HG03066 (cell line): ENCODE data around the gene C19orf85.

Experiments used
- ATAC-seq: cut with Tn5 transposase; IDR thresholded peaks from one replicate; pipeline ENCODE4 v1.9.1; 2021; ENCODE audit warnings: low read depth; ENCODE audit not compliant: unreplicated experiment

C19orf85 gene

DNA sequence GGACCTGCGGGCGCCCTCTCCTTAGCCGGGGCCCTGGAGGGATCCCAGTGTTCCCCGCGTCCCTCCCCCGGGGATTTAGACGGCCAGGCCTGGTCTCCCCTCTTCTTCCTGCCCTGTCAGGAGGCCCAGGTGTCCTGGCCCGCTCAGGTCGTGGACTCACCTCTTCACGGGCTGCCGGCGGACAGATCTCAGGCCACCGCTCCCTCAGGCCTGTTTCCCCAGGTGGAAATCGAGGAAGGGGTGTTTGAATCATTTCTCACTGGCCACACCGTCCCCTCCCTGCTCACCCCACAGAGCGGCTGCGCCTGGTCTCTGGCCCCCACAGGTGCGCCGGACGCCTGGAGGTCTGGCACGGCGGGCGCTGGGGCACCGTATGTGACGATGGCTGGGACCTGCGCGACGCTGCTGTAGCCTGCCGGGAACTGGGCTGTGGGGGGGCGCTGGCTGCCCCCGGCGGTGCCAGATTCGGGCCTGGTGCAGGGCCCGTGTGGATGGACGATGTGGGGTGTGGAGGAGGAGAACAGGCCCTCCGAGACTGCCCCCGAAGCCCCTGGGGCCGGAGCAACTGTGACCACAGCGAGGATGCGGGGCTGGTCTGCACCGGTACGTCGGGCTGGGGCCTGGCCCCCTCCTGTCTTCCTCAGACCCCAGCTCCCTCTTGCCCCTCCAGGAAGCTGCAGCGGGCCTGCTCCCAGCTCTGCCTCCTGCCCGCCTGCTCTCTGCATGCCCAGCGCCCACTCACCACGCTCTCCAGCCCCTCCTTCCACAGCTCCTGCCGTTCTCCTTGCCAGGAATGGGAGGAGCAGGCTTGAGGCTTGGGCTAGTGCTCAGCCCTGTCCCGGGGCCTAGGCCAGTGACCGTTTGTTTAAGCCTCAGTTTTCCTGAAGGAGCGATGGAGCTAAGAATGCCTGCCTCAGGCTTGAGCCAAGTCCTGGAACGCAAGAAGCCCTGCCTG, 26.2 kb upstream of the C19orf85 start:
- no peak for ATAC-seq

DNA sequence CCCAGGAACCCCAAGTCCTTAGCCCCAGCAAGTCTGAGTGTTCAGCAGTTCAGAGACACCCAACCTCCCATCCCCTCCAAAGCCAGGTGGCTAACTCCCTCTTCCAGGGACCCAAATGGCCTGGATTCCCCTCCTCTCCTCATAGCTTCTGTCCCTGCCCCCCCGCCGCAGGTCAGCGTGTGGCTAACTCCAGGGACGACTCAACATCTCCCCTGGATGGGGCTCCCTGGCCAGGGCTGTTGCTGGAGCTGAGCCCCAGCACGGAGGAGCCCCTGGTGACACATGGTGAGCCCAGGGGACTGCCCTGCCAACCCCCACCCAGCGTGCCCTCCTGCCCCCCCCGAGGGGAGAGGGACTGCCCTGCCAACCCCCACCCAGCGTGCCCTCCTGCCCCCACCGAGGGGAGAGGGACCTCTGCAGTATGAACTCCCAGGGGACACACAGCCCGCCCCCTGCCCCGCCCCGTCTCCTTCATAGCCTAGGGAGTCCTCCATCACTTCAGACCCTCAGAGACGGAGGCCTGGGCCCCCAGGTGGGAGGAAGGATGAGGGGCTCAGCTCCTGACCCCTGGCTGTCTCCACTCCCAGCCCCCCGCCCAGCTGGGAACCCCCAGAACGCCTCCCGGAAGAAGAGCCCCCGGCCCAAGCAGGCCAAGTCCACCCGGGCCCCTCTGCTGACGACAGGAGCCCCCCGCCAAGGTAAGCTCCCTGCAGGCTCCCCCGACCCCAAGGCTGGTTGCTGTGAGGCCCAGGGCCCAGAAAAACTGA, 25.3 kb upstream of the C19orf85 start:
- ATAC-seq = no peak

DNA sequence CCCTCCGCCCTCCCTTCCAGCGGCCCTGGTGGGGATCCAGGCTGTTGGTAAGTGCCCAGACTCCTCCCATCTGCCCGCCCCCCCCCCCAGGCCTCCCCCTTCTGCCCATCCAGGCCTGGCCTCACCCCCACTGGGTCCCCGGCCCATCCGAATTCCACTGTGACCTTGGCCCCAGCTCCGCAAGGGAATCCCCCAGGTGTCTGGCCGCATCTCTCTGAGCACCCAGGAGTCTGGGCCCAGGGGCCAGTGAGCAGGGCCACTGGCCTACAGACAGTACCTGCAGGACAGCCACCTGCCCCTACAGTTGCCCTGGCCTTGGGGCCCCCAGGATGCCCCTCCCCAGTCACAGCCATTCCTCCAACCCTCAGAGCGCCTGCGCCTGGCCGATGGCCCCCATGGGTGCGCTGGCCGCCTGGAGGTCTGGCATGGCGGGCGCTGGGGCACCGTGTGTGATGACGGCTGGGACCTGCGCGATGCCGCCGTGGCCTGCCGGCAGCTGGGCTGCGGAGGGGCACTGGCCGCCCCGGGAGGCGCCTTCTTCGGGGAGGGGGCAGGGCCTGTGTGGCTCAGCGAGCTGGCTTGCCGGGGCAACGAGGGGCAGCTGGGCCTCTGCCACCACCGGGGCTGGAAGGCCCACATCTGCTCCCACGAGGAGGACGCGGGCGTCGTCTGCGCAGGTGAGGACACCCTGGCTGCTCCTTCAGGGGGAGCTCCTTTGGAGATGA, 24.6 kb upstream of the C19orf85 start:
- ATAC-seq = no peak

DNA sequence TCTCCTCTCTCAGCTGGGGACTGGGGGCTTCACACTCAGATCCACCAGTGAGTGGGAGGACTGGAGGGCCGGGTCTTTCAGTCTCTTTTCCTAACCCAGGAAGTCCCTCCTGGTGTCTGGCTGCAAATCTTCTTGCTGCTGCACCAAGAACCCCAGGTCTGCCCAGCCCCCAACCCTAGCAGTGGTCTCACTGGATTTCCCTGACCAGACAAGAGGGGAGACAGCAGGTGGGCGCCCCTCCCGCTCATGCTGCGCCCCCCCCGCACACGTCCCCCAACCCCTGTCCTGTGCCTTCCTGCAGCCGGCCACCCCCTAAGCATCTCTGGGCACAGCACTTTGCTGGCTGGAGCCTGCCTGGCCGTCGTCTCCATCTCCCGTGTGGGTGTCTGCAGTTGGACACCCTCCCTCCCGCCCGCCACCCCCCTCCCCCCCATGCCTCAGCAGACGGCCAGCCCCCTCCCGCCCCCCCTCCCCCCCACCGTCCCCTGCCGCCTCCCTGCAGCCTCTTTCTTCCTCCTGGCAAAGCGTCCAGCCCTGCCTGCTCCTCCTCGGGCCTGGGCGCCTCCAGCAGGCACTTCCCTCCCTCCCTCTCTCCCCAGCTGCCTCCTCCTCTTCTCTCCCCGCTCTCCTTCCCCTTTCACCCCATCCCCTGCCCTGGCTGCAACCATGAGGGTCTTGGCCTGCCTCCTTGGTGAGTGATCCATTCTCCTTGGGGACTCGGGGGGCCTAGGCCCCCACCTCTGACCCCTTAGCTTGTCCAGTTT, 23.6 kb upstream of the C19orf85 start, which contains the start of gene SSC5D:
TSS of gene SSC5D (plus strand) at position 513 of the 764 bp plus-strand sequence. CDS start at position 667, 154 bp downstream.
- no peak for ATAC-seq

DNA sequence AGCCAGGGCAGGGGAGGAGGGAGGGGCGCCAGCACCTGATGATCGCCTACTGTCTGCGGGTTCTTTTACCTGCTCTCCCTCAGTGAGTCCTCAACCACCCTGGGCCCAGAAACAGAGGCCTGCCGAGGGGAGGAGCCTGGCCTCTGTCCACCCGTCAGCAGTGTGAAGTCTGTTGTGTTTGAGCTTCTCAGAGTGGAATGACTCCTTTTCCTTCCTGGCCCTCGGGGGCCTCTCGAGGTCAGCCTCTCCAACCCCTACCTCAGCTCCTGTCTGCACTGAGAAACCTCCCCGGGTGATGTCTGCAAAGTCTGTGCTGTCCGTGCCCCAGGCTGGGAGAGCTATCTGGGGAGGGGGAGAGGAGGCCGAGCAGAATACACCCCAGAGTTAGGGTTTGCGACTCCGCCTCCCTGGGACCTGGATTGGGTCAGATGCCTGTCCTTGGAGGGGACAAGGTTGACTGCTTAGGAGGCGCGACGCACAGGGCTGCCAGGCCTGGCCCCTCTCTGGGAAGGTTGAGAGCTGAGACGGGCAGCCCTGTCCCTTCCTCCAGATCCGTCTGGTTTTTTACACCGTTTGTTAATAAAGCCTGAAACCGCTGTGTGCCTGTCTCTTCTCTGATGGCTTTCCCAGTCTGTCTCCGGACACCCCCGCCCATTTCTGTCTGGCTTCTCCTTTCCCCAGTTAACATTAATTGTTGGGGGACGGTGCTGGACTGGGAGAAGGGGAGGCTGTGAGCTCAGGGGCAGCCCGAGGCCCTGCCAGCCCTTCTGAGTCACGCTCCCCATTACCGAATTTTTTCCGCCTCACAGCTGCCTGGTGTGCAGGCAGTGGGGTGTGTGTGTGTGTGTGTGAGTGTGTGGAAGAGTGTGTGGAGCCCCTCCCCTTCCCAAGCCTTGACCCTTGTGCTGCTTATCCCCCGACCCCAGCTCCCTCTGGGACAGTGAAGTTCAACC, 22.7 kb upstream of the C19orf85 start:
- ATAC-seq = no peak

DNA sequence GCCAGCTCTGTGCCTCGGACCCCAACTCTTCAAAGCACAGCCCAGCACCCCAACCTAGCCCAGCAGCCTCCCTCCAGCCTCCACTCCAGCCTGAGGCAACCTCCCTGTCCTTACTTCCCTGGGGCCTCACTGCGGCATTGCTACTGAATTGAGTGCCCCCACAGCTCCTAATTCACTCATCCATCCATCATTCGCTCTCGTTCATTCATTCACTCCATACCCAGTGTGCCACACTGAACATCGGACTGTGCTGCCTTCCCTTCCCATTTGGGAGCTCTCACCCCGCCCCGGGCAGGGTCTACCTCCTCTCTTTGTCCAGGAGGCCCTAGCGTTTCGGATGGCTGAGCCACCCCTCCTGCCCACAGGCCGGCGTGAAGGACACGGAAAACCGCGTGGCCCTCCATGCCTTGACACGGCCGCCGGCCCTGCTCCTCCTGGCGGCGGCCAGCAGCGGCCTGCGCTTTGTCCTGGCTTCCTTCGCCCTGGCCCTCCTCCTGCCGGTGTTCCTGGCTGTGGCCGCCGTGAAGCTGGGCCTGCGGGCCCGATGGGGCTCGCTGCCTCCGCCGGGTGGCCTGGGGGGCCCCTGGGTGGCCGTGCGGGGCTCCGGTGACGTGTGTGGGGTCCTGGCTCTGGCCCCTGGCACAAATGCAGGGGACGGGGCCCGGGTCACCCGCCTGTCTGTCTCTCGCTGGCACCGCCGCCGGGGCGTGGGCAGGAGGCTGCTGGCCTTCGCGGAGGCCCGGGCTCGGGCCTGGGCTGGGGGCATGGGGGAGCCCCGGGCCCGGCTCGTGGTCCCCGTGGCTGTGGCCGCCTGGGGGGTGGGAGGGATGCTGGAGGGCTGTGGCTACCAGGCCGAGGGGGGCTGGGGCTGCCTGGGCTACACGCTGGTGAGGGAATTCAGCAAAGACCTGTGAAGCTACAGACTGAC, 21.8 kb upstream of the C19orf85 start:
- no peak for ATAC-seq

DNA sequence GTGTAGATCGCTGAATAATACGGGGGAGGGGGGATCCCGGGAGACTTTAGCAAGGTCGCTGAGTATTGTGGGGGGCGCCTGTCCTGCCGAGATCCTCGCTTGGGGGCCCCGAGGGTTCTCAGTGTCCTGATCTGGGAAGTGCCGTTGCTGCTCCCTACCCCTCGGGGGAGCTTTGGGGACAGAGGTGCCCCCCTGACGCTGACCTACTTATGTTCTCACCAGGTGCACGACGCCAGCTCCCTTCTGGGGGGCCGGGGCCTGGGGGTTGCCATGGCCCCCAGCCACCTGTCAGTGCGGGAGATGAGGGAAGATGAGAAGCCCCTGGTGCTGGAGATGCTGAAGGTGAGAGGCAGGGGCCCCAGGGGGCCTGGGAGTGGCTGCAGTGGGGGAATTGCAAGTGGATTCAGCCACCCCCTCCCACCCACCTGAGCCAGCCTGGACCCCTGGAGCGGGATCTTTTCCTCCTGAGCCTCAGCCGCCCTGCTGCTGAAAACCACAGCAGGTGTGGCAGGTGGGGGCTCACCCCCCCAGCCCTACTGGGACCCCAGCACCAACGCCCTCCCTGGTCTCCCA, 21.0 kb upstream of the C19orf85 start:
- no peak for ATAC-seq

DNA sequence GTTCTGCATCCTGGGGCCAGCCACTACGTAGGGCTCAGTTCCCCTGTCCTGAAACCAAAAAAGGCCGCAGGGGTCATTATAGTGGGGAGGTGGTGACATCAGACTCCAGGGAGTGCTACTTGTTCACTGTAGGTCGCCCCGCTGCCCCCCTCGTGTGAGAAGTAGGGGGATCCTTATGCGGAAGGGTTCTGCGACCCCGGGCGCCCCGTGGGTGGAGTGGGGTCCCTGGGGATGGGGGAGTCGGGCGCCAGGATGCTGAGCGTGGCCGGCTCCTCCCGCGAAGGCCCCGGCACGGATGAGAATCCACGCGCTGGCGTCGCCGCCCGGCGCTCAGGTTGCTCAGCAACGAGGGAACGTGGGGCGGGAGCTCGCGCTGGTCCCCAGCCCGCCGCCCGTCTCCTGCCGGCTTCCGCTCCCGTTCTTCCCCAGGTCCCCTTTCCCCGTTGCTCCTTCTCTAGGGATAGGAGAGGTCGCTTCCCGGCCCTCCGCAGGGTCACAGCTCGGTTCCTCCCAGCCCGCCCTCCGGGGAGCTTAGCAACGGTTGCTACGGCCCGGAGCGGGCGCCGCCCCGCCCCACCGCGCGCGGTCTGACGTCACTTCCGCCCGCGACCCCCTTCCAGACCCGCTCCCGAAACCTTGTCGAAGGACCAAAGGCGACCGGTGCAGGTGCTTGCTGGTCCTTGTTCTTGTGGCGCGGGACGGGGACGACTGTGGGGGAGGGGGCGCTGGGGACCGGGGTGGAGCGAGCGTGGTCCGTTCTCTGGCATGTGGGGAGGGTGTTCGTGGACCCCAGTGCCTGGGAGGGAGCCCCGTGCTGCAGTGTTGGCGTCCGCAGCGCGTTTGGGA, 20.3 kb upstream of the C19orf85 start, which contains the start of gene NAT14:
TSS of gene NAT14 (plus strand) at position 596 of the 846 bp plus-strand sequence. CDS start 521 bp downstream, outside the sequence.
- ATAC-seq = peak; percentile 50

DNA sequence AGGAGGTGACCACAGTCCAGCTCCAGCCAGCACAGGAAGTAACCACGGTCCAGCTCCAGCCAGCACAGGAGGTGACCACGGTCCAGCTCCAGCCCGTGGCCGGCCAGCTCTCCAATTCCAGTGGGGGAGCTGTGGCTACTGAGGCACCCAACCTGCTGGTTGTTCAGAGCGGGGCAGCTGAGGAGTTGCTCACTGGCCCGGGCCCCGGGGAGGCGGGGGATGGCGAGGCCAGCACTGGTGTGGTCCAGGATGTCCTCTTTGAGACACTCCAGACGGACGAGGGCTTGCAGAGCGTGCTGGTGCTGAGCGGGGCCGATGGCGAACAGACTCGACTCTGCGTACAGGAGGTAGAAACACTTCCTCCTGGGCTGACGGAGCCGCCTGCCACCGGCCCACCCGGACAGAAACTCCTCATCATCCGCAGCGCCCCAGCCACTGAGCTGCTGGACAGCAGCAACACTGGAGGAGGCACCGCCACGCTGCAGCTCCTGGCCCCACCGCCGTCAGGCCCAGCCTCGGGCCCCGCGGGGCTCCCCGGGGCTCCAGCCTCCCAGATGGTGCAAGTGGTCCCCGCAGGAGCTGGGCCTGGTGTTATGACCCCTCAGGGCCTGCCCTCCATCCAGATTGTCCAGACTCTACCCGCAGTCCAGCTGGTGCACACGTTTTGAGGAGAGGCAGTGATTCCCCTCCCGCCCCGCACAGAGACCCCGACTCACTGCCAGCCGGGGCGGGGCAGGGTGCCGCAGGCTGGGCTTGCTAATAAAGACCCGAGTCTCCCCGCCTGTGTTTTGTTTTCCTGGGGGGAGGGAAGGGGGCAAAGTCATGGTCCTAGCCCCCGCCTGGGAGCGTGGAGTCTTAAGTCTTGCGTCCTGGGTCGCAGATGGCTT, 19.4 kb upstream of the C19orf85 start:
- ATAC-seq = no peak

DNA sequence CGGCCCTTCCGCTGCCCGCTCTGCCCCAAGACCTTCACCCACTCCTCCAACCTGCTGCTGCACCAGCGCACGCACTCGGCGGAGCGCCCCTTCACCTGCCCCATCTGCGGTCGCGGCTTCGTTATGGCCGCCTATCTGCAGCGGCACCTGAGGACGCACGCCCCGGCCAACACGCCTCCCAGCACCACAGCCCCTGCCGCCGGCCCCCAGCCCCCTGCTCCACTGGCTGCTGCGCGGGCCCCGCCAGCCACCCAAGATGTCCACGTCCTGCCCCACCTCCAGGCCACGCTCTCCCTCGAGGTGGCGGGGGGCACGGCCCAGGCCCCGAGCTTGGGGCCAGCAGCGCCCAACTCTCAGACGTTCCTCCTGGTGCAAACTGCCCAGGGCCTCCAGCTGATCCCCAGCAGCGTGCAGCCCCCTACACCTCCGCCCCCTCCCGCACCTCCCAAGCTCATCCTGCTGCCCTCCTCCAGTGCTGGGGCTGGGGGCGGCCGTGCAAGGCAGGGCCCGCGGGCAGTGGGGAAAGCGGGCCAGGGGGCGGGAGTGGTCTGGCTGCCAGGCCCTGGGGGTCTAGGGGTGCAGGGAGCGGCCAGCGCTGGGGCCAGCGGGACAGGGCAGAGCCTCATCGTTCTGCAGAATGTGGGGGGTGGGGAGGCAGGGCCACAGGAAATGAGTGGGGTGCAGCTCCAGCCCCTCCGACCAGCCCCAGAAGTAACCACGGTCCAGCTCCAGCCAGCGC, 18.6 kb upstream of the C19orf85 start:
- ATAC-seq = no peak

DNA sequence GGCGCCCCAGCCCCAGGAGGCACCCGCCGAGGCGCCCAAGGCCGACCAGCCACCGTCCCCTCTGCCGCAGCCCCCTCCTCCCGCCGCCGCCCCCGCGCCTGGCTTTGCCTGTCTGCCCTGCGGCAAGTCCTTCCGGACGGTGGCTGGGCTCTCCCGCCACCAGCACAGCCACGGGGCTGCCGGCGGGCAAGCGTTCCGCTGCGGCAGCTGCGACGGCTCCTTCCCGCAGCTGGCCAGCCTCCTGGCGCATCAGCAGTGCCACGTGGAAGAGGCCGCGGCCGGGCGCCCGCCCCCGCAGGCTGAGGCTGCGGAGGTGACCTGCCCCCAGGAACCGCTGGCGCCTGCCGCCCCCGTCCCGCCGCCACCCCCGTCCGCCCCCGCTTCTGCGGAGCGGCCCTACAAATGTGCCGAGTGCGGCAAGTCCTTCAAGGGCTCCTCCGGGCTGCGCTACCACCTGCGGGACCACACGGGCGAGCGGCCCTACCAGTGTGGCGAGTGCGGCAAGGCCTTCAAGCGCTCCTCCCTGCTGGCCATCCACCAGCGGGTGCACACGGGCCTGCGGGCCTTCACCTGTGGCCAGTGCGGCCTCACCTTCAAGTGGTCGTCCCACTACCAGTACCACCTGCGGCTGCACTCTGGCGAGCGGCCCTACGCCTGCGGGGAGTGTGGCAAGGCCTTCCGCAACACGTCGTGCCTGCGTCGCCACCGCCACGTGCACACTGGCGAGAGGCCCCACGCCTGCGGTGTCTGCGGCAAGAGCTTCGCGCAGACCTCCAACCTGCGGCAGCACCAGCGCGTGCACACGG, 17.8 kb upstream of the C19orf85 start:
- no peak for ATAC-seq

DNA sequence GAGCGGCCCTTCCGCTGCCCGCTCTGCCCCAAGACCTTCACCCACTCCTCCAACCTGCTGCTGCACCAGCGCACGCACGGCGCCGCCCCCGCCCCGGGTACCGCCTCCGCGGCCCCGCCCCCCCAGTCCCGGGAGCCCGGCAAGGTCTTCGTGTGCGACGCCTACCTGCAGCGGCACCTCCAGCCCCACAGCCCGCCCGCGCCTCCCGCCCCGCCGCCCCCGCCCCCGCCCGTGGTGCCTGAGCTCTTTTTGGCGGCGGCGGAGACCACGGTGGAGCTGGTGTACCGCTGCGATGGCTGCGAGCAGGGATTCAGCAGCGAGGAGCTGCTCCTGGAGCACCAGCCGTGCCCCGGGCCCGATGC, 17.2 kb upstream of the C19orf85 start:
- no peak for ATAC-seq

DNA sequence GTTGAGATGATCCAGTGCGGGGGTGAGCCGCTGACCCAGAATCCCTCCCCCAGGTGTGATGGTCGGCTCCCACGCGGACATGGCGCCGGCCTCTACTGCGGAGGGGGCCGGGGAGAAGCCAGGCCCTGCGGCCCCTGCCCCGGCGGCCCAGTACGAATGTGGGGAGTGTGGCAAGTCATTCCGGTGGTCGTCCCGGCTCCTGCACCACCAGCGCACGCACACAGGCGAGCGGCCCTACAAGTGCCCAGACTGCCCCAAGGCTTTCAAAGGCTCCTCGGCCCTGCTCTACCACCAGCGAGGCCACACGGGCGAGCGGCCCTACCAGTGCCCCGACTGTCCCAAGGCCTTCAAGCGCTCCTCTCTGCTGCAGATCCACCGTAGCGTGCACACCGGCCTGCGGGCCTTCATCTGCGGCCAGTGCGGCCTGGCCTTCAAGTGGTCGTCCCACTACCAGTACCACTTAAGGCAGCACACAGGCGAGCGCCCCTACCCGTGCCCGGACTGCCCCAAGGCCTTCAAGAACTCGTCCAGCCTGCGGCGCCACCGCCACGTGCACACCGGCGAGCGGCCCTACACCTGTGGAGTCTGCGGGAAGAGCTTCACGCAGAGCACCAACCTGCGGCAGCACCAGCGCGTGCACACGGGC, 16.7 kb upstream of the C19orf85 start:
- ATAC-seq = no peak
